HepG2 (cell line): ENCODE results near the gene EPS8L3. TPM values are rescaled to one million over a fixed set of nuclear protein-coding genes. Genes with fewer than 3 reads are reported as not detected.

Source experiments
- ATAC-seq: fragments of 200-7000 bp; cut with Tn5 transposase; 3 replicates; pipeline ENCODE4 v1.9.1; 2020; ENCODE audit warnings: mild to moderate bottlenecking, moderate library complexity
- BruUV-seq: library from RNA; stranded (reverse); fragments of 400-500 nt; replicated peaks from 2 replicates; lab custom pipeline; 2021; lab: Mats Ljungman, UMichigan
- CTCF ChIA-PET: fragments of 300-600 bp; formaldehyde crosslinking; extraction: SDS; loops from one replicate; lab custom pipeline; 2021; ENCODE audit warnings: low total read pairs, inconsistent platforms, low intra/inter-chr PET ratio; lab: Yijun Ruan, JAX
- POLR2A ChIA-PET: fragments of 350-600 bp; sonication (Branson Sonifier 250); formaldehyde crosslinking; loops from one replicate; lab custom pipeline; 2020; ENCODE audit warnings: antibody characterized with exemption, inconsistent platforms; lab: Yijun Ruan, JAX
- DNase-seq: peaks from one replicate; pipeline ENCODE4 v3.0.0-alpha.2; 2015; ENCODE audit warnings: low spot score
- FAIRE-seq: peaks from 3 replicates; lab custom pipeline; 2011; peaks lifted over from hg19 to GRCh38; lab: Jason Lieb, UNC
- H2AFZ ChIP-seq: one replicate; pipeline ENCODE4 v1.6.1; 2011; ENCODE audit warnings: low read length, inconsistent platforms
- H3K27ac ChIP-seq: fragments of 300-600 bp; 3 replicates; pipeline ENCODE4 v1.8.0; 2011; ENCODE audit warnings: mixed run types, mild to moderate bottlenecking, mixed read lengths, low read length, inconsistent platforms; ENCODE audit not compliant: insufficient read depth; ENCODE audit errors: extremely low read length
- H3K27me3 ChIP-seq, 2 experiments: fragments of 200-600 bp in 1 of 2; 2 replicates in 1 of 2; 3 replicates in 1 of 2; pipeline versions ENCODE4 v1.6.0 to v1.8.0; 2011; ENCODE audit warnings: low read length in 2 of 2, mild to moderate bottlenecking in 2 of 2, moderate library complexity in 2 of 2, inconsistent platforms in 1 of 2; ENCODE audit not compliant: insufficient read depth in 2 of 2, control insufficient read depth in 1 of 2
- H3K36me3 ChIP-seq, 2 experiments: fragments of 200-600 bp in 1 of 2; replicated peaks in 1 of 2; 2 replicates in 1 of 2; 3 replicates in 1 of 2; pipeline versions ENCODE4 v1.5.1 to v1.8.0; 2011; ENCODE audit warnings: low read length in 2 of 2, inconsistent platforms in 1 of 2; ENCODE audit not compliant: insufficient read depth in 2 of 2, control insufficient read depth in 1 of 2
- H3K4me1 ChIP-seq: 2 replicates; pipeline ENCODE4 v1.5.1; 2012; ENCODE audit warnings: low read length, inconsistent platforms; ENCODE audit not compliant: insufficient read depth
- H3K4me2 ChIP-seq: 2 replicates; pipeline ENCODE4 v1.6.0; 2011; ENCODE audit warnings: low read depth, low read length, inconsistent platforms
- H3K4me3 ChIP-seq, 3 experiments: fragments of 200-600 bp in 1 of 3; sonication (generic), shearing (Covaris generic) in 1 of 3; replicated peaks in 1 of 3; 2 replicates each; pipeline ENCODE4 v1.5.1; 2011 to 2016; ENCODE audit warnings: low read length in 3 of 3, inconsistent platforms in 2 of 3, low read depth in 2 of 3, mild to moderate bottlenecking in 2 of 3, control low read depth in 1 of 3, mixed read lengths in 1 of 3; ENCODE audit not compliant: insufficient read depth in 1 of 3
- H3K79me2 ChIP-seq: one replicate; pipeline ENCODE4 v1.6.1; 2011; ENCODE audit warnings: low read length, inconsistent platforms; ENCODE audit not compliant: insufficient read depth
- H3K9ac ChIP-seq: 2 replicates; pipeline ENCODE4 v1.6.0; 2011; ENCODE audit warnings: mild to moderate bottlenecking, low read depth, low read length, inconsistent platforms; ENCODE audit not compliant: insufficient read depth
- H3K9me3 ChIP-seq: 2 replicates; pipeline ENCODE4 v1.5.1; 2012; ENCODE audit warnings: mild to moderate bottlenecking, low read length
- H4K20me1 ChIP-seq: 2 replicates; pipeline ENCODE4 v1.6.0; 2011; ENCODE audit warnings: inconsistent platforms, mild to moderate bottlenecking, low read length, moderate library complexity; ENCODE audit not compliant: insufficient read depth
- FOSL2 ChIP-seq: sonication (generic); formaldehyde crosslinking; IDR thresholded peaks from 2 replicates; pipeline ENCODE4 v1.4.0; 2020; ENCODE audit warnings: missing genetic modification reagents
- FOXK1 ChIP-seq: sonication (generic); formaldehyde crosslinking; IDR thresholded peaks from 2 replicates; pipeline ENCODE4 v1.4.0; 2020; ENCODE audit warnings: low read depth, missing genetic modification reagents, borderline replicate concordance
- MED8 ChIP-seq: sonication (generic); formaldehyde crosslinking; IDR thresholded peaks from 2 replicates; pipeline ENCODE4 v1.8.1; 2023; ENCODE audit warnings: mild to moderate bottlenecking, missing genetic modification reagents; ENCODE audit not compliant: insufficient replicate concordance
- MTA3 ChIP-seq: sonication (generic); formaldehyde crosslinking; IDR thresholded peaks from 2 replicates; pipeline ENCODE4 v1.4.0; 2020; ENCODE audit warnings: missing genetic modification reagents
- PRDM4 ChIP-seq: sonication (generic); formaldehyde crosslinking; IDR thresholded peaks from 2 replicates; pipeline ENCODE4 v1.9.0; 2021; ENCODE audit warnings: missing genetic modification reagents, borderline replicate concordance
- SIX1 ChIP-seq: sonication (generic); formaldehyde crosslinking; IDR thresholded peaks from 2 replicates; pipeline ENCODE4 v1.4.0; 2020; ENCODE audit warnings: missing genetic modification reagents, borderline replicate concordance
- SP140L ChIP-seq: sonication (generic); formaldehyde crosslinking; IDR thresholded peaks from 2 replicates; pipeline ENCODE4 v1.4.0; 2020; ENCODE audit warnings: missing genetic modification reagents, borderline replicate concordance
- TEF ChIP-seq: sonication (generic); formaldehyde crosslinking; IDR thresholded peaks from 2 replicates; pipeline ENCODE4 v1.5.0; 2020; ENCODE audit warnings: missing genetic modification reagents
- ZBTB37 ChIP-seq: sonication (generic); formaldehyde crosslinking; IDR thresholded peaks from 2 replicates; pipeline ENCODE4 v1.4.0; 2020; ENCODE audit warnings: mild to moderate bottlenecking, missing genetic modification reagents
- ZMAT5 ChIP-seq: sonication (generic); formaldehyde crosslinking; IDR thresholded peaks from 2 replicates; pipeline ENCODE4 v1.5.0; 2020; ENCODE audit warnings: mild to moderate bottlenecking, low read depth, missing genetic modification reagents, borderline replicate concordance
- ZNF18 ChIP-seq: sonication (generic); formaldehyde crosslinking; IDR thresholded peaks from 2 replicates; pipeline ENCODE4 v1.8.0; 2022; ENCODE audit warnings: mild to moderate bottlenecking, missing genetic modification reagents; ENCODE audit not compliant: insufficient replicate concordance
- ZNF205 ChIP-seq: IDR thresholded peaks from 2 replicates; pipeline ENCODE4 v1.6.1; 2018; ENCODE audit warnings: missing biosample characterization, missing genetic modification reagents
- ZNF263 ChIP-seq: sonication (generic); formaldehyde crosslinking; IDR thresholded peaks from 2 replicates; pipeline ENCODE4 v1.4.0; 2020; ENCODE audit warnings: missing genetic modification reagents
- ZNF547 ChIP-seq: sonication (generic); formaldehyde crosslinking; IDR thresholded peaks from 2 replicates; pipeline ENCODE4 v1.5.1; 2020; ENCODE audit warnings: mild to moderate bottlenecking, missing genetic modification reagents
- ZNF558 ChIP-seq: sonication (generic); formaldehyde crosslinking; IDR thresholded peaks from 2 replicates; pipeline ENCODE4 v1.9.0; 2022; ENCODE audit warnings: mild to moderate bottlenecking, missing genetic modification reagents, borderline replicate concordance
- ZNF563 ChIP-seq: sonication (generic); formaldehyde crosslinking; IDR thresholded peaks from 2 replicates; pipeline ENCODE4 v1.8.0; 2022; ENCODE audit warnings: mild to moderate bottlenecking, moderate library complexity, missing genetic modification reagents
- ZNF709 ChIP-seq: sonication (generic); formaldehyde crosslinking; IDR thresholded peaks from 2 replicates; pipeline ENCODE4 v1.5.0; 2020; ENCODE audit warnings: mild to moderate bottlenecking, missing genetic modification reagents
- WGBS: methylation state at CpG from one replicate; pipeline ENCODE4 v1.1.6; 2017; ENCODE audit warnings: low lambda C conversion rate; 5-methylcytosine and 5-hydroxymethylcytosine counted together
- in situ Hi-C: cut with HindIII; loops from 2 replicates; pipeline ENCODE4 v1.10.0; 2017; ENCODE audit warnings: low pct_unique_long_range_greater_than_20kb; ENCODE audit not compliant: extremely low pct_ligation_motif_present
- intact Hi-C: fragments of 100-400 bp; cut with micrococcal nuclease; formaldehyde crosslinking; loops from one replicate; pipeline ENCODE4 v1.10.0; 2022; ENCODE audit not compliant: unreplicated experiment
- polyA plus RNA-seq, 8 experiments: library from polyadenylated mRNA; depleted of rRNA in 3 of 8; stranded (reverse) in 7 of 8; unstranded in 1 of 8; fragments of >200 nt; fragmentation: Illumina TruSeq in 4 of 8; extraction: Trizol in 4 of 8; gene quantifications; 2 replicates each; pipeline versions ENCODE4 v1.2.1 to v1.2.3, GENCODE V29; 2011 to 2016; ENCODE audit warnings: low read depth in 4 of 8, missing spikeins in 1 of 8, mixed read lengths in 1 of 8; ENCODE audit not compliant: insufficient read depth in 1 of 8
- total RNA-seq, 5 experiments: library from RNA; depleted of rRNA; stranded (reverse); fragments of >200 nt; fragmentation: Illumina TruSeq; extraction: Trizol; gene quantifications; 2 replicates each; pipeline ENCODE4 v1.2.3, GENCODE V29; 2016; ENCODE audit warnings: low read depth in 1 of 5

EPS8L3 gene
- total and polyA plus RNA-seq, 2 of the 13 experiments (the other 11 are each of a cell fraction or from before 2014, with no cell fraction given), result 18.2 to 106 TPM

- peaks cover 9 to 15% of the 10 kb centered on the region in 2 experiments; a peak in 4 of 5 replicates for H3K36me3 ChIP-seq
- H3K4me1 ChIP-seq, result peaks cover 28% of the 10 kb centered on the region
- peak within 1 kb of the TSS; percentile 68 to 85 (median 77) for H3K4me3 ChIP-seq
- peak within 1 kb of the TSS; percentile 96 for H2AFZ ChIP-seq
- intact Hi-C loops (no loop called here), in situ Hi-C loops (no loop called here)
- no TSS peak for BruUV-seq
- H3K27me3 ChIP-seq, result no peaks in the 10 kb centered on the region
- 4% methylated on average over 5 of the region's 10 CpGs for WGBS
- FAIRE-seq, result no peak
- ATAC-seq, result peak; percentile 74
- H3K9ac ChIP-seq, result peak within 1 kb of the TSS; percentile 68
- no peaks in the 10 kb centered on the region for H3K79me2 ChIP-seq
- H4K20me1 ChIP-seq, result no peaks in the 10 kb centered on the region
- H3K9me3 ChIP-seq, result no peaks in the 10 kb centered on the region
- ChIA-PET POLR2A (interaction anchor here (1.1 to 3.1 kb wide), 2 partner anchors 23 to 244 kb away, joined by 3 to 18 read pairs; partner anchors contain the start of genes AHCYL1 and EPS8L3), CTCF (interaction anchor here (1.4 kb wide), 1 partner anchor 33 kb away, joined by 4 read pairs; no protein-coding TSS in a partner anchor)
- H3K4me2 ChIP-seq, result peak within 1 kb of the TSS; percentile 88
- peak within 1 kb of the TSS; percentile 48 for H3K27ac ChIP-seq
- no peak for DNase-seq
- TF ChIP-seq ZNF558 (no peak), ZNF263 (0 out of 2 replicates have a peak, but pooled peaks have one; percentile 36), ZMAT5 (CRISPR knock-in tag) (no peak), ZNF547 (CRISPR knock-in tag) (no peak), PRDM4 (CRISPR knock-in tag) (no peak), ZNF709 (CRISPR knock-in tag) (no peak), SIX1 (CRISPR knock-in tag) (0 out of 2 replicates have a peak, but pooled peaks have one; percentile 10), FOSL2 (CRISPR knock-in tag) (no peak), SP140L (CRISPR knock-in tag) (no peak), ZNF563 (CRISPR knock-in tag) (no peak), FOXK1 (CRISPR knock-in tag) (no peak), ZNF18 (CRISPR knock-in tag) (no peak), MTA3 (CRISPR knock-in tag) (no peak), MED8 (CRISPR knock-in tag) (no peak), TEF (CRISPR knock-in tag) (no peak), ZNF205 (CRISPR knock-in tag) (no peak), ZBTB37 (CRISPR knock-in tag) (no peak)
Measured at GRCh38 chr1:109740615-109741373, 22.9 kb downstream of the EPS8L3 start, which contains the start of gene GSTM3. Gene GSTM3, minus strand, starts transcription at chr1:109741038. Its CDS starts 751 bp downstream, at chr1:109740287.
